Measurements from ENCODE around the gene MASP1. TPM values are rescaled to one million over a fixed set of nuclear protein-coding genes. Genes with fewer than 3 reads are reported as not detected.

The MASP1 gene
- total RNA-seq, 1 experiment from 2014 or later: not detected

DNA sequence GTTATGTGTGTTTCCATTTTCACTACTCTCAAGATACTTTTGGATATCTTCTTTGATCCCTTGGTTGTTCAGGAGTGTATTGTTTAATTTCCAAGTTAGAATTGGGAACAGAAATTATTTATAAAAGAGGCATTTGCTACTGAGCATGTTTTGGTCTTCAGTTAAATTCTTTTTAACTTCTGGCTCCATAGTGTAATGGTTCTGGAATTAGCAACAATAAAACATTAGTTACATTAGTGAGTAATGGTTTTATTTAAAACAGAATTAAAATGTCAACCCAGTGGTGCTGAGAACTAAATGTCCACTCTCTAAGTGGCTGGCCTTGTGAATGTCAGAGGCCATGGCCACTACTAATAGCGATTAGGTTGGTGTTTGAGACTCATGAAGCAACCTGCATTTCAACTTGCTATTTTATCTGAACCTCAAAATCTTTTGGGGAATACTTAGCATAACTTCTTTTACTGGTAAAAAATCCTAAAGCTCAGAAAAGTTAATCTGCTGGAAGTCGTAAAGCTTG lies 19.5 kb upstream of the MASP1 start:
- ChIA-PET RAD21 (ENCODE audit: low non-redundant PET in 1 of 2, low total read pairs in 2 of 2, uncharacterized antibody in 2 of 2, unreplicated experiment in 2 of 2) (no interaction called here), CTCF (no interaction called here), POLR2A (no interaction called here)
- ATAC-seq (no peak), DNase-seq (ENCODE audit: low read depth, low spot score) (no peak)
- no peaks in the 10 kb centered on the region for H3K4me1 ChIP-seq (ENCODE audit: control insufficient read depth in 1 of 2, insufficient read depth in 2 of 2, low read length in 2 of 2)
- no peak overlapping the region for H3K4me3 ChIP-seq (replicated peaks in 1 of 2; ENCODE audit: low read depth in 1 of 2, low read length in 2 of 2)
- intact Hi-C loops (cut with micrococcal nuclease): loop anchor here (10.0 kb wide), 1 partner anchor 196 kb away; no protein-coding TSS in a partner anchor
- H3K9me3 ChIP-seq (ENCODE audit: control insufficient read depth in 1 of 2, insufficient read depth in 1 of 2, low read depth in 1 of 2, low read length in 2 of 2): no peaks in the 10 kb centered on the region
- H3K36me3 ChIP-seq (ENCODE audit: control insufficient read depth in 1 of 2, insufficient read depth in 2 of 2, low read length in 2 of 2): no peaks in the 10 kb centered on the region
- TF ChIP-seq CEBPB (IDR thresholded peaks at IDR 0.05; ENCODE audit: low read depth) (no peak), EZH2phosphoT487 (IDR thresholded peaks at IDR 0.05; ENCODE audit: borderline replicate concordance) (no peak), POLR2A (IDR thresholded peaks at IDR 0.05; ENCODE audit: borderline replicate concordance, extremely low read depth, insufficient read depth, insufficient read length) (no peak), CBX3 (IDR thresholded peaks at IDR 0.05; ENCODE audit: low read depth) (no peak), SP1 (IDR thresholded peaks at IDR 0.05; ENCODE audit: low read depth) (no peak)
- TF ChIP-seq, protein P1, sequence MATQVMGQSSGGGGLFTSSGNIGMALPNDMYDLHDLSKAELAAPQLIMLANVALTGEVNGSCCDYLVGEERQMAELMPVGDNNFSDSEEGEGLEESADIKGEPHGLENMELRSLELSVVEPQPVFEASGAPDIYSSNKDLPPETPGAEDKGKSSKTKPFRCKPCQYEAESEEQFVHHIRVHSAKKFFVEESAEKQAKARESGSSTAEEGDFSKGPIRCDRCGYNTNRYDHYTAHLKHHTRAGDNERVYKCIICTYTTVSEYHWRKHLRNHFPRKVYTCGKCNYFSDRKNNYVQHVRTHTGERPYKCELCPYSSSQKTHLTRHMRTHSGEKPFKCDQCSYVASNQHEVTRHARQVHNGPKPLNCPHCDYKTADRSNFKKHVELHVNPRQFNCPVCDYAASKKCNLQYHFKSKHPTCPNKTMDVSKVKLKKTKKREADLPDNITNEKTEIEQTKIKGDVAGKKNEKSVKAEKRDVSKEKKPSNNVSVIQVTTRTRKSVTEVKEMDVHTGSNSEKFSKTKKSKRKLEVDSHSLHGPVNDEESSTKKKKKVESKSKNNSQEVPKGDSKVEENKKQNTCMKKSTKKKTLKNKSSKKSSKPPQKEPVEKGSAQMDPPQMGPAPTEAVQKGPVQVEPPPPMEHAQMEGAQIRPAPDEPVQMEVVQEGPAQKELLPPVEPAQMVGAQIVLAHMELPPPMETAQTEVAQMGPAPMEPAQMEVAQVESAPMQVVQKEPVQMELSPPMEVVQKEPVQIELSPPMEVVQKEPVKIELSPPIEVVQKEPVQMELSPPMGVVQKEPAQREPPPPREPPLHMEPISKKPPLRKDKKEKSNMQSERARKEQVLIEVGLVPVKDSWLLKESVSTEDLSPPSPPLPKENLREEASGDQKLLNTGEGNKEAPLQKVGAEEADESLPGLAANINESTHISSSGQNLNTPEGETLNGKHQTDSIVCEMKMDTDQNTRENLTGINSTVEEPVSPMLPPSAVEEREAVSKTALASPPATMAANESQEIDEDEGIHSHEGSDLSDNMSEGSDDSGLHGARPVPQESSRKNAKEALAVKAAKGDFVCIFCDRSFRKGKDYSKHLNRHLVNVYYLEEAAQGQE (IDR thresholded peaks at IDR 0.05; ENCODE audit: low read depth): no peak
- no peak overlapping the region for H3K4me2 ChIP-seq (ENCODE audit: low read length)
- H3K27me3 ChIP-seq (ENCODE audit: insufficient read depth, low read length): peaks cover 48% of the 10 kb centered on the region
- H2AFZ ChIP-seq (ENCODE audit: low read depth, low read length, poor library complexity, severe bottlenecking): no peak overlapping the region
- no TSS peak for BruUV-seq (replicated peaks)
- no peak overlapping the region for H3K9ac ChIP-seq (ENCODE audit: low read length)
- no peaks in the 10 kb centered on the region for H3K79me2 ChIP-seq (ENCODE audit: insufficient read depth, low read length)
- H4K20me1 ChIP-seq (ENCODE audit: insufficient read depth): no peaks in the 10 kb centered on the region
- no peak overlapping the region for H3K27ac ChIP-seq (ENCODE audit: low read depth, low read length)
- no peaks in the 10 kb centered on the region for H3K9me2 ChIP-seq (ENCODE audit: insufficient read depth)

DNA sequence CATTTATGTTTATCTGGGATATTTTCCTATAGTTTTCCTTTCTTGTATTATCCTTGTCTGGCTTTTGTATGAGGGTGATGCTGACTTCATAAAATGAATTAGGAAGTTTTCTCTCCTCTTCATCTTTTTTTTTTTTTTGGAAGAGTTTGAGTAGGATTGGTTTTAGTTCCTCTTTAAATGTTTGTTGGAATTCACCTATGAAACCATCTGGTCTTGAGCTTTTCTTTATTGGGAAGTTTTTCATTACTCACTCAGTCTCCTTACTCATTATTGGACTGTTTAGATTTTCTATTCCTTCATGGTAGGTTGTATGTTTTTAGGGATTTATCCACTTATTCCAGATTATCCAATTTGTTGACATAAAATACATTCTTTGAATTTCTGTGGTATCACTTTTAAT lies 18.7 kb upstream of the MASP1 start:
- Histone ChIP-seq H3K9ac (ENCODE audit: low read length) (no peak overlapping the region), H3K9me2 (ENCODE audit: insufficient read depth) (no peaks in the 10 kb centered on the region), H3K36me3 (ENCODE audit: control insufficient read depth in 1 of 2, insufficient read depth in 2 of 2, low read length in 2 of 2) (no peaks in the 10 kb centered on the region), H3K27ac (ENCODE audit: low read depth, low read length) (no peak overlapping the region), H3K4me1 (ENCODE audit: control insufficient read depth in 1 of 2, insufficient read depth in 2 of 2, low read length in 2 of 2) (no peaks in the 10 kb centered on the region), H3K4me3 (replicated peaks in 1 of 2; ENCODE audit: low read depth in 1 of 2, low read length in 2 of 2) (no peak overlapping the region), H3K9me3 (ENCODE audit: control insufficient read depth in 1 of 2, insufficient read depth in 1 of 2, low read depth in 1 of 2, low read length in 2 of 2) (no peaks in the 10 kb centered on the region), H2AFZ (ENCODE audit: low read depth, low read length, poor library complexity, severe bottlenecking) (no peak overlapping the region), H3K4me2 (ENCODE audit: low read length) (no peak overlapping the region), H3K27me3 (ENCODE audit: insufficient read depth, low read length) (peaks cover 45% of the 10 kb centered on the region), H3K79me2 (ENCODE audit: insufficient read depth, low read length) (no peaks in the 10 kb centered on the region), H4K20me1 (ENCODE audit: insufficient read depth) (no peaks in the 10 kb centered on the region)
- ATAC-seq (no peak), DNase-seq (ENCODE audit: low read depth, low spot score) (no peak)
- intact Hi-C loops (cut with micrococcal nuclease): loop anchor here (10.0 kb wide), 1 partner anchor 195 kb away; no protein-coding TSS in a partner anchor
- ChIA-PET CTCF (interaction anchor here (1.1 to 1.2 kb wide), 3 partner anchors 8 to 369 kb away, joined by 3 read pairs; no protein-coding TSS in a partner anchor), RAD21 (ENCODE audit: low non-redundant PET in 1 of 2, low total read pairs in 2 of 2, uncharacterized antibody in 2 of 2, unreplicated experiment in 2 of 2) (no interaction called here), POLR2A (no interaction called here)
- no TSS peak for BruUV-seq (replicated peaks)
- TF ChIP-seq EZH2 (IDR thresholded peaks at IDR 0.05) (no peak), RAD21 (IDR thresholded peaks at IDR 0.05; ENCODE audit: low read depth) (no peak), SRF (IDR thresholded peaks at IDR 0.05; ENCODE audit: low read depth) (no peak), ZFX (IDR thresholded peaks at IDR 0.05) (no peak), EZH2phosphoT487 (IDR thresholded peaks at IDR 0.05; ENCODE audit: borderline replicate concordance) (no peak), MAX (IDR thresholded peaks at IDR 0.05) (no peak), YY1 (IDR thresholded peaks at IDR 0.05; ENCODE audit: extremely low read depth, insufficient replicate concordance, low read depth, low read length) (no peak), POLR2AphosphoS5 (IDR thresholded peaks at IDR 0.05; ENCODE audit: low read depth, low read length) (no peak), TCF7L2 (IDR thresholded peaks at IDR 0.05; ENCODE audit: borderline replicate concordance, extremely low read depth, insufficient read depth, insufficient read length) (no peak), CTCF (IDR thresholded peaks at IDR 0.05 in 2 of 3, conservative IDR thresholded peaks at IDR 0.05 in 1 of 3; ENCODE audit: borderline replicate concordance in 1 of 3, insufficient read depth in 1 of 3, low read depth in 2 of 3, low read length in 2 of 3) (no peak), SP1 (IDR thresholded peaks at IDR 0.05; ENCODE audit: low read depth) (no peak), EGR1 (IDR thresholded peaks at IDR 0.05; ENCODE audit: low read depth) (no peak)
